Calu3 (cell line): ENCODE results near the gene LACTB. TPM values are rescaled to one million over a fixed set of nuclear protein-coding genes. Genes with fewer than 3 reads are reported as not detected.
A peak's percentile ranks its signal among the peaks of the same experiment; 100 is the strongest.

Experiments
- BruUV-seq: library from RNA; stranded (reverse); fragments of 400-500 nt; replicated peaks from 2 replicates; lab custom pipeline; 2021; lab: Mats Ljungman, UMichigan
- CTCF ChIA-PET: fragments of 300-600 bp; sonication (Branson Sonifier 250); formaldehyde crosslinking; loops from one replicate; lab custom pipeline; 2022; ENCODE audit warnings: antibody characterized with exemption; lab: Charles Lee
- DNase-seq: peaks from one replicate; pipeline ENCODE4 v3.0.0; 2022
- H3K27ac Mint-ChIP-seq: one replicate; pipeline ENCODE4 v1.8.0; 2022; ENCODE audit warnings: mixed read lengths; ENCODE audit not compliant: unreplicated experiment
- H3K27me3 Mint-ChIP-seq: one replicate; pipeline ENCODE4 v1.8.0; 2022; ENCODE audit warnings: mixed read lengths; ENCODE audit not compliant: unreplicated experiment
- H3K36me3 Mint-ChIP-seq: one replicate; pipeline ENCODE4 v1.8.0; 2022; ENCODE audit warnings: mild to moderate bottlenecking, moderate library complexity, mixed read lengths; ENCODE audit not compliant: insufficient read depth, unreplicated experiment
- H3K4me1 Mint-ChIP-seq: one replicate; pipeline ENCODE4 v1.8.0; 2022; ENCODE audit warnings: mild to moderate bottlenecking, low read depth, mixed read lengths; ENCODE audit not compliant: unreplicated experiment
- H3K4me3 Mint-ChIP-seq: one replicate; pipeline ENCODE4 v1.8.0; 2022; ENCODE audit warnings: mild to moderate bottlenecking, low read depth, moderate library complexity, mixed read lengths; ENCODE audit not compliant: unreplicated experiment
- H3K9me3 Mint-ChIP-seq: one replicate; pipeline ENCODE4 v1.8.0; 2022; ENCODE audit warnings: low read depth, mixed read lengths; ENCODE audit not compliant: unreplicated experiment
- intact Hi-C: fragments of 100-400 bp; cut with micrococcal nuclease; formaldehyde crosslinking; loops from one replicate; pipeline ENCODE4 v1.10.0; 2022; ENCODE audit not compliant: unreplicated experiment
- total RNA-seq: library from RNA; stranded (reverse); gene quantifications from 2 replicates; pipeline ENCODE4 v1.2.3, GENCODE V29; 2022
- TF ChIP-seq, protein P1 (sequence below): fragments of 200-600 bp; IDR thresholded peaks from one replicate; pipeline ENCODE4 v1.8.0; 2022; ENCODE audit warnings: antibody characterized with exemption; ENCODE audit not compliant: unreplicated experiment

Gene LACTB
- total RNA-seq, 1 experiment from 2014 or later, result 16.1 TPM

GRCh38 chr15:63133786-63134185, 12.1 kb downstream of the LACTB start:
- Mint-ChIP-seq H3K27ac (no peak overlapping the region), H3K4me1 (peaks cover 14% of the 10 kb centered on the region), H3K27me3 (no peaks in the 10 kb centered on the region), H3K9me3 (no peaks in the 10 kb centered on the region), H3K36me3 (peaks cover 4% of the 10 kb centered on the region), H3K4me3 (no peak overlapping the region)
- intact Hi-C loops, result no loop called here
- BruUV-seq, result no TSS peak
- TF ChIP-seq, protein P1, sequence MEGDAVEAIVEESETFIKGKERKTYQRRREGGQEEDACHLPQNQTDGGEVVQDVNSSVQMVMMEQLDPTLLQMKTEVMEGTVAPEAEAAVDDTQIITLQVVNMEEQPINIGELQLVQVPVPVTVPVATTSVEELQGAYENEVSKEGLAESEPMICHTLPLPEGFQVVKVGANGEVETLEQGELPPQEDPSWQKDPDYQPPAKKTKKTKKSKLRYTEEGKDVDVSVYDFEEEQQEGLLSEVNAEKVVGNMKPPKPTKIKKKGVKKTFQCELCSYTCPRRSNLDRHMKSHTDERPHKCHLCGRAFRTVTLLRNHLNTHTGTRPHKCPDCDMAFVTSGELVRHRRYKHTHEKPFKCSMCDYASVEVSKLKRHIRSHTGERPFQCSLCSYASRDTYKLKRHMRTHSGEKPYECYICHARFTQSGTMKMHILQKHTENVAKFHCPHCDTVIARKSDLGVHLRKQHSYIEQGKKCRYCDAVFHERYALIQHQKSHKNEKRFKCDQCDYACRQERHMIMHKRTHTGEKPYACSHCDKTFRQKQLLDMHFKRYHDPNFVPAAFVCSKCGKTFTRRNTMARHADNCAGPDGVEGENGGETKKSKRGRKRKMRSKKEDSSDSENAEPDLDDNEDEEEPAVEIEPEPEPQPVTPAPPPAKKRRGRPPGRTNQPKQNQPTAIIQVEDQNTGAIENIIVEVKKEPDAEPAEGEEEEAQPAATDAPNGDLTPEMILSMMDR, result no peak
- no peak for DNase-seq
- CTCF ChIA-PET, result no interaction called here

DNA sequence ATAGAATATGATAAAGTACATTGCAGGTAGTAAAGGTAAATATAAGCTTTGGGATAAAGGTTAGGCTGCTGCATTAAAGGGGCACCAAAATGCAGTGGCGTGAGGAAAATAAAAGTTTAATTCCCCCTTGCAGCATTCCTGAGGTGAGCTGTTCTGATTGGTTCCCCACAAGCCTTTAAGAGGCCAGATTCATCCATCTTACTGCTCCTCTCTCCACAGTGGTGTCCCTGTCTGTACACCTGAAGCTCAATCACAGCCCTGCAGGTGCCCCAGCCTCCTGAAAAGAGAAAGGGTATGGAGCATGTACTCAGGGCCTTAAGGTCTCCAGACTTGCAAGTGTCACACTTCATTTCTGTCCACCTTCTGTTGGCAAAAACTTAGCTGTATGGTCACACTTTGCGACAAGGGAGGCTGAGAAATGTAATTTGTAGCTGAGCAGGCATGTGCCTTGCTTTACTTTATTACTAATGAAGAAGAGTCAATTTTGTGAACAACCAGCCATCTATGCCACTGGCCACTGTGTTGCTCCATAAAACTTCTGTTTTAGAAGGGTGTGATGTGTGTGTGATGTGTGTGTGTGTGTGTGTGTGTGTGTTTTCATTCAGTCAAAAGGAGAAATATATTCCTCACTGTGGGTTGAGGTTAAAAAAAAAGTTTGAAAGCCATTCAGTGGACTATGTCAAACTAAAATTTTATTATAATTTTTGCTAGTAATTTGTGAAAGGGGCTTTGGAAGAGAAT, 12.8 kb downstream of the LACTB start:
- peaks cover 14% of the 10 kb centered on the region for H3K4me1 Mint-ChIP-seq
- no peaks in the 10 kb centered on the region for H3K27me3 Mint-ChIP-seq
- no peak overlapping the region for H3K4me3 Mint-ChIP-seq
- H3K9me3 Mint-ChIP-seq, result no peaks in the 10 kb centered on the region
- intact Hi-C loops, result no loop called here
- DNase-seq, result no peak
- peaks cover 4% of the 10 kb centered on the region for H3K36me3 Mint-ChIP-seq
- BruUV-seq, result no TSS peak
- TF ChIP-seq, protein P1, result no peak
- no peak overlapping the region for H3K27ac Mint-ChIP-seq
- CTCF ChIA-PET, result no interaction called here

DNA sequence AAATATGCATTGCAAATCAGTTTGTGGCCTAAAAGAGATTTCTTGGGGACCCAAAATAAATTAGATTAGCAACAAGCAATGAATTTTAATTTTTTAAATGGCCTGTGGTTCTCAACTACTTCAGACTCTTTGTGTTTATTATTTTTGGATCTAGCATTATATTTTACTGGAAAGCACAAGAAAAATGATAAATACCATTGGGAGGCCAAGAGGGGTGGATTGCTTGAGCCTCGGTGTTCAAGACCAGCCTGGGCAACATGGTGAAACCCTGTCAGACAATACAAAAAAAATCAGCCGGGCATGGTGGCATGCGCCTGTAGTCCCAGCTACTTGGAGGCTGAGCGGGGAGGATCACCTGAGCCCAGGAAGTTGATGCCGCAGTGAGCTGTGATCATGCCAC, 13.6 kb downstream of the LACTB start:
- BruUV-seq, result no TSS peak
- DNase-seq, result no peak
- intact Hi-C loops, result no loop called here
- no peaks in the 10 kb centered on the region for H3K9me3 Mint-ChIP-seq
- peaks cover 4% of the 10 kb centered on the region for H3K36me3 Mint-ChIP-seq
- no peak overlapping the region for H3K4me3 Mint-ChIP-seq
- TF ChIP-seq, protein P1, result no peak
- peaks cover 14% of the 10 kb centered on the region for H3K4me1 Mint-ChIP-seq
- no peak overlapping the region for H3K27ac Mint-ChIP-seq
- no peaks in the 10 kb centered on the region for H3K27me3 Mint-ChIP-seq
- CTCF ChIA-PET, result interaction anchor here (0.7 kb wide), 7 partner anchors 20 to 1297 kb away, joined by 4 to 5 read pairs (median 4); no protein-coding TSS in a partner anchor

- TF ChIP-seq, protein P1, result no peak
- H3K4me1 Mint-ChIP-seq, result peaks cover 14% of the 10 kb centered on the region
- H3K9me3 Mint-ChIP-seq, result no peaks in the 10 kb centered on the region
- CTCF ChIA-PET, result interaction anchor here (0.7 kb wide), 10 partner anchors 17 to 1296 kb away, joined by 3 to 5 read pairs (median 4); no protein-coding TSS in a partner anchor
- peaks cover 4% of the 10 kb centered on the region for H3K36me3 Mint-ChIP-seq
- BruUV-seq, result no TSS peak
- no peak for DNase-seq
- H3K4me3 Mint-ChIP-seq, result no peak overlapping the region
- peak overlapping the region; percentile 20 for H3K27ac Mint-ChIP-seq
- intact Hi-C loops, result no loop called here
- H3K27me3 Mint-ChIP-seq, result no peaks in the 10 kb centered on the region
These were observed 14.1 kb downstream of the LACTB start for GRCh38 chr15:63135804-63136203.
